Activated CD4-positive, alpha-beta memory T cell treated with anti-CD3 and anti-CD28 coated beads for 36 hours (primary cell): Measurements from ENCODE around the gene ASB13. TPM values are rescaled to one million over a fixed set of nuclear protein-coding genes. Genes with fewer than 3 reads are reported as not detected.
A peak's percentile ranks its signal among the peaks of the same experiment; 100 is the strongest.

Source experiments
- CTCF ChIA-PET: fragments of 350-600 bp; sonication (Branson Sonifier 250); formaldehyde crosslinking; loops from one replicate; lab custom pipeline; 2021; ENCODE audit warnings: antibody characterized with exemption, inconsistent platforms; lab: Charles Lee
- POLR2A ChIA-PET: fragments of 350-600 bp; sonication (Branson Sonifier 250); formaldehyde crosslinking; loops from one replicate; lab custom pipeline; 2021; ENCODE audit warnings: antibody characterized with exemption; lab: Charles Lee
- DNase-seq: peaks from one replicate; pipeline ENCODE4 v3.0.0-alpha.2; 2020
- H3K27ac Mint-ChIP-seq: one replicate; pipeline ENCODE4 v1.8.0; 2021; ENCODE audit warnings: mixed read lengths
- H3K27me3 Mint-ChIP-seq: one replicate; pipeline ENCODE4 v1.8.0; 2021; ENCODE audit warnings: mixed read lengths
- H3K36me3 Mint-ChIP-seq: one replicate; pipeline ENCODE4 v1.8.0; 2021; ENCODE audit warnings: mixed read lengths
- H3K4me1 Mint-ChIP-seq: one replicate; pipeline ENCODE4 v1.8.0; 2021; ENCODE audit warnings: low read depth, mixed read lengths
- H3K4me3 Mint-ChIP-seq: one replicate; pipeline ENCODE4 v1.8.0; 2021; ENCODE audit warnings: mild to moderate bottlenecking, mixed read lengths
- H3K9me3 Mint-ChIP-seq: one replicate; pipeline ENCODE4 v1.8.0; 2021; ENCODE audit warnings: mixed read lengths
- intact Hi-C: fragments of 100-400 bp; cut with micrococcal nuclease; formaldehyde crosslinking; loops from one replicate; pipeline ENCODE4 v1.15.1; 2023
- total RNA-seq, 2 experiments: library from RNA; stranded (reverse); gene quantifications; one replicate each; pipeline ENCODE4 v1.2.3, GENCODE V29; 2021

The ASB13 gene
- total RNA-seq, 2 experiments from 2014 or later = 12.1 to 12.5 TPM

- POLR2A ChIA-PET = no interaction called here
- H3K4me3 Mint-ChIP-seq = no peak overlapping the region
- CTCF ChIA-PET = no interaction called here
- intact Hi-C loops = no loop called here
- no peak for DNase-seq
- H3K27me3 Mint-ChIP-seq = no peaks in the 10 kb centered on the region
- no peaks in the 10 kb centered on the region for H3K36me3 Mint-ChIP-seq
- peaks cover 6% of the 10 kb centered on the region for H3K9me3 Mint-ChIP-seq
- H3K4me1 Mint-ChIP-seq = peaks cover 18% of the 10 kb centered on the region
- H3K27ac Mint-ChIP-seq = no peak overlapping the region
Observed at GRCh38 chr10:5668429-5668828, 2.0 kb upstream of the ASB13 start.

GRCh38 chr10:5666841-5667630 lies 641 bp upstream of the ASB13 start:
- H3K4me1 Mint-ChIP-seq = peaks cover 18% of the 10 kb centered on the region
- peak overlapping the region; percentile 57 for H3K27ac Mint-ChIP-seq
- POLR2A ChIA-PET = no interaction called here
- CTCF ChIA-PET = interaction anchor here (1.0 kb wide), 1 partner anchor 37 kb away, joined by 6 read pairs; no protein-coding TSS in a partner anchor
- intact Hi-C loops = loop anchor here (2.0 kb wide), 2 partner anchors 18 to 38 kb away; partner anchors contain the start of gene TASOR2
- peak overlapping the region; percentile 84 for H3K4me3 Mint-ChIP-seq
- no peaks in the 10 kb centered on the region for H3K27me3 Mint-ChIP-seq
- no peak for DNase-seq
- H3K9me3 Mint-ChIP-seq = no peaks in the 10 kb centered on the region
- H3K36me3 Mint-ChIP-seq = no peaks in the 10 kb centered on the region

DNA sequence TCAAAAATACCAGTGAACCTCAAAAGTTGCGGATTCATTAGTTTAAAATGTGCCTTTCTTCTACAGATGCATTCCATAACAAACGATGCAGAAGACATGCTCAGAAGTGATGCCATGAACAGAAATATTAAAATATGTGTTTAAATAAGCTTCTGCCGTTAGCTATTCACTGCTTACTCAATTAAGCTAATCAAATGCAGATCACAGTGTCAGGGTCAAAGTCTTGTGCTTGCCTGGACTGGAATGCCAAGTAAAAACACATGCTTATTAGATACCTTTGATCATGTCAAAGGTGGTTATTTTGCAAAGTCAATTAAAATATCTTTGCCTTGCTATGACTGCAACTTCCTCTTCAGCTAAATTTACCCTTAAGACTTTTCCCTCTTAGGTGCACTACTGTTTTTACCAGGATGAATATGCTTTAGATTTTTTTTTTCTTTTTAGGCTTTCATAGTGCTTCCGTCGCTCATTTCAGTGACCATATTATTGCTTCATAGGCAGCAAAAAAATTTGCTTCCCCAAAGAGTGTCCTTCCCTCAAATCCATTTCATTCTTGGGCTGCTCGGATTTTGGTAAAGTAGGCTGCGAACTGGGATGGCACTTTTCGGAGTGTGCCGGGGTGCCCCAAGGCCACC lies 905 bp downstream of the ASB13 start:
- Mint-ChIP-seq H3K27ac (no peak overlapping the region), H3K36me3 (no peaks in the 10 kb centered on the region), H3K9me3 (no peaks in the 10 kb centered on the region), H3K27me3 (no peaks in the 10 kb centered on the region), H3K4me1 (peaks cover 19% of the 10 kb centered on the region), H3K4me3 (peak overlapping the region; percentile 77)
- ChIA-PET CTCF (interaction anchor here (1.7 kb wide), 1 partner anchor 36 kb away, joined by 7 read pairs; no protein-coding TSS in a partner anchor), POLR2A (interaction anchor here (1.2 kb wide), 1 partner anchor 20 kb away, joined by 8 read pairs; no protein-coding TSS in a partner anchor)
- no peak for DNase-seq
- intact Hi-C loops = loop anchor here (2.0 kb wide), 2 partner anchors 19 to 37 kb away; partner anchors contain the start of gene TASOR2

GRCh38 chr10:5663692-5664427 lies 2.5 kb downstream of the ASB13 start:
- POLR2A ChIA-PET = no interaction called here
- Mint-ChIP-seq H3K27ac (no peak overlapping the region), H3K9me3 (no peaks in the 10 kb centered on the region), H3K36me3 (no peaks in the 10 kb centered on the region), H3K4me3 (no peak overlapping the region), H3K4me1 (peaks cover 33% of the 10 kb centered on the region), H3K27me3 (no peaks in the 10 kb centered on the region)
- no peak for DNase-seq
- CTCF ChIA-PET = interaction anchor here (0.8 kb wide), 1 partner anchor 181 kb away, joined by 3 read pairs; no protein-coding TSS in a partner anchor
- intact Hi-C loops = no loop called here

DNA sequence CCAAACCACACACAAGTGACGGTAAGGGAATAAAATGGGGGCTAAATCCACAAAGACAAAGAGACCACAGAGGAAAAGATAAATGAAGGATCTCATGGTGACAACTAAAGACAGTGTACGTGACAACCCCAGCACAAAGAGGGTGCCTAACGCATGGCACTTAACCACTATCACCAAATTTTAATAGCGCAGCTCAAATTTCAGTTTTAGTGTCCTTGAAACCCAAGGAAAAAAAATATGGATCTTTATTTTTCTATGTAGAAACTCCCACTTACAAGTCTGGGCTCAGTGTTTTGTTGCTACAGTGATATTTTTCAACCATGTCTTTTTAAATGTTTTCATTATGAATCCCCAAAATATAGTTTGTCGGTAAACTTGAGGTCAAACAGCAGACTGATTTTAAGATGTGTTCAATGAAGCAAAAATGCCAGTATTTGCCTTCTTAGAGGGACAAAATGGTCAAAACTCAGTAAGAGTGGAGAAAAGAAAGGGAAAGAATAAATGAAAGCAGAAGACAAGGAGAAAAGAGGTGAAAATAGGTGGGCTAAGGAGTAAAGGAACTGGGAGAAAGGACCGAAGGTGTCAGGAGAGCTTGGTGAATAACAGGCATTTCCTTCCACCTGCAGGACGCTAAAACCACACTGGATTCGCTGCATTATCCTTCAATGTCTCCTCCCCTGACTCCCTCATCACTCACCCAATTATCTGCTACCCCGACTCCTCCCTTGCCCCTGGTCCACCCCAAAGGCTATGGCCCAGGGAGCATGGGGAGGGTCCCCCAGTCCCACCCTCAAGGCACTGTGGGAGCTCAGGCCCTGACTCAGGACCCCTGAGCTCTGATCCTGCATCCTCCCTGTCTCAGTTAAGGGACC lies 3.5 kb downstream of the ASB13 start:
- CTCF ChIA-PET = no interaction called here

DNA sequence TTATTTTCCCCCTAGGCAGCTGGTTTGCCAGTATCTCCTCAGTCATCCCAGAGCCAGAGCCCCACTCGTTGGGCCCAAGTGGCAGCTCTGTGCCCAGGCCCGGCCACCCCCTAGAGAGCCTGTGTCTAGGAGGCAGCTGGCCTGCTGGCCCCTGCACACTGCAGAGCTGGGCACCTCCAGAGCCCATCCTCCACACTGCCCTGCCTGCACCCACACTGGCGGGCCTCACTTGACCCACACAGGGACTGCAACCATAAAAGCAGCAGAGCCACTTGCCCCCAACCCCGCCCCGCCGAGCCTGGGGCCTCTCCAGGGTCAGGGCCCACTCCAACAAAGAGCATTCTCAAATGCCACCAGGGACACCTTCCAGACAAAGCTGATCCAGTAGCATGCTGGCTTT lies 5.4 kb downstream of the ASB13 start:
- no peak overlapping the region for H3K27ac Mint-ChIP-seq
- ChIA-PET CTCF (interaction anchor here (1.2 kb wide), 1 partner anchor 38 kb away, joined by 4 read pairs; no protein-coding TSS in a partner anchor), POLR2A (no interaction called here)
- H3K4me3 Mint-ChIP-seq = no peak overlapping the region
- H3K36me3 Mint-ChIP-seq = no peaks in the 10 kb centered on the region
- H3K4me1 Mint-ChIP-seq = peaks cover 37% of the 10 kb centered on the region
- intact Hi-C loops = no loop called here
- no peak for DNase-seq
- H3K27me3 Mint-ChIP-seq = no peaks in the 10 kb centered on the region
- no peaks in the 10 kb centered on the region for H3K9me3 Mint-ChIP-seq

More for the DNA sequence above, 3.5 kb downstream of the ASB13 start:
- H3K27me3 Mint-ChIP-seq = no peaks in the 10 kb centered on the region
- POLR2A ChIA-PET = no interaction called here
- no peaks in the 10 kb centered on the region for H3K36me3 Mint-ChIP-seq
- intact Hi-C loops = no loop called here
- DNase-seq = no peak
- no peak overlapping the region for H3K27ac Mint-ChIP-seq
- peaks cover 33% of the 10 kb centered on the region for H3K4me1 Mint-ChIP-seq
- H3K9me3 Mint-ChIP-seq = no peaks in the 10 kb centered on the region
- no peak overlapping the region for H3K4me3 Mint-ChIP-seq

DNA sequence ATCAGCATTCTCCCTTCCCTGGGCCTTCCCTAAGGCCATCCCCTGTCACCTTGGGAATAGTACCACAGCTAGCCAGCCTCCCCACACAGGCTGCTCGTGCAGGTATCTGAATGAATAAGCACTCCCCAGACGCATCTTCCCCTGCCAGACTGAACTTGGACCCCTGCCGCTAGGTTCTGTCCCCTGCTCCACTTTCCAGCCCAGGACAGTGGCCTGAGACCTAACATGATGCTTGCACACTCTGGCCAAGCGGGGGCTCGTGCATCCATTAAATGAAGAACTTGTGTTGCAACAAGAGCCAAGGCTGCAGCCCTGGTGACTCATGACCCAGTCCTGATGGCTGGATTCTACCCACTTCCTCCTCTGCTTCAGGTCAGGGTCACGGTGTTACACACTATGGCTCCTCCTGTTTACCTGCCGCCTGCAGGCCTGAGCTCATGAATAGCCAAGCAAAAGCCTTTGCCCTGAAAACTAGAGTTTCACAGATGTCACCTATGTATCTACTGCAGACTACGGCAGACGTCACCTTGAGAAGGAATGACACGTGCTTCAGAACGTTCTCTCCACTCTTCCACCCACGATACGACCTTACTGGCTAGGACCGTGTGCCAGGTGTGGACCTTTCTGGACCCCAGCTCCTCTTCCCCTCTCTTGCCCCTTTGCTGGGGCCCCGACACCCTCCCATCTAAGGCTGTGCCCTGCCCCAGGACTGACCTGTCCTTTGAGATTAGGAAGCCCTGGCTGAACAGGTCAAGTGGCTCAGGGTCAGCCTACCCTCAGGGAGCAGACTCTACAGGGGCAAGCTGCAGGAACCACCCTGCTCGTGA lies 6.5 kb downstream of the ASB13 start:
- intact Hi-C loops = no loop called here
- Mint-ChIP-seq H3K4me1 (peaks cover 41% of the 10 kb centered on the region), H3K9me3 (no peaks in the 10 kb centered on the region), H3K36me3 (no peaks in the 10 kb centered on the region), H3K27ac (no peak overlapping the region), H3K27me3 (no peaks in the 10 kb centered on the region), H3K4me3 (no peak overlapping the region)
- peak; percentile 35 for DNase-seq
- POLR2A ChIA-PET = no interaction called here
- CTCF ChIA-PET = interaction anchor here (1.0 to 1.2 kb wide), 2 partner anchors 30 to 37 kb away, joined by 4 to 5 read pairs; no protein-coding TSS in a partner anchor

GRCh38 chr10:5658871-5659618 lies 7.3 kb downstream of the ASB13 start:
- Mint-ChIP-seq H3K4me3 (no peak overlapping the region), H3K9me3 (no peaks in the 10 kb centered on the region), H3K4me1 (peaks cover 46% of the 10 kb centered on the region), H3K36me3 (no peaks in the 10 kb centered on the region), H3K27ac (no peak overlapping the region), H3K27me3 (no peaks in the 10 kb centered on the region)
- ChIA-PET CTCF (no interaction called here), POLR2A (no interaction called here)
- intact Hi-C loops = no loop called here
- no peak for DNase-seq

DNA sequence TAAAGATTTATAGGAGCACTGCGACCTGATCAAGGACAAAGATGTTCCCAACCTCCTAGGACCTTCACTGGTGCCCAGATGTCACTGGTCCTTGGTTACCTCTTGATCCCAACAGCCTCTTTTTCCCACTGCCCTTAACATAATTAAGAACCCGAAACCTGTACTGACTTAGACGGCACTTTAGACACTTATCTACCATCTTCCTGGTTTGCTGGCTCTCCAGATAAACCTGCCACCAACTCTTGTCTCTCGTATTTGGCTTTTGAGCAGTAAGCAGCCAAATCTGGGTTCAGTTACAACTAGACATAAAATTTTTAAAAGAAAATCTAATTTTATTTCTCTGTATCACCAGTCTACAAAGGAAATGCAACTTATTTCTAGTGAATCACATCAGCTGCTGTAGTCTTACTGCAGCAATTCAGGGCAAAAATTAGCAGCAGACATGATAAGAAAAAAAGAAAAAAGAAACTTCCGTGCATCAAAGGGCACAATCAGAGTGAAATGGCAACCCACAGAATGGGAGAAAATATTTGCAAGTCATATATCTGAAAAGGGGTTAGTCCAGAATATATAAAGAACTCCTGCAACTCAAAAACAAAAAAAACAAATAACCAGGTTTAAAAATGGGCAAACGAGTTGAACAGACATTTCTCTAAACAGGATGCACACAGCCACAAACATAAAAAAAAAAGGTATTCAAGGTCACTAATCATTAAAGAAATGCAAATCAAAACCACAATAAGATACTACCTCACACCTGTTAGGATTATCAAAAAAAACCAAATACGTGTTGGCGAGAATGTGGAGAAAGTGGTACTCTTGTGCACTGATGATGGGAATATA lies 9.4 kb downstream of the ASB13 start:
- no peak overlapping the region for H3K27ac Mint-ChIP-seq
- CTCF ChIA-PET = interaction anchor here (0.6 to 0.8 kb wide), 2 partner anchors 27 to 49 kb away, joined by 3 read pairs; no protein-coding TSS in a partner anchor
- no peaks in the 10 kb centered on the region for H3K9me3 Mint-ChIP-seq
- no peaks in the 10 kb centered on the region for H3K27me3 Mint-ChIP-seq
- H3K4me3 Mint-ChIP-seq = no peak overlapping the region
- POLR2A ChIA-PET = no interaction called here
- no peaks in the 10 kb centered on the region for H3K36me3 Mint-ChIP-seq
- intact Hi-C loops = no loop called here
- DNase-seq = no peak
- H3K4me1 Mint-ChIP-seq = peaks cover 46% of the 10 kb centered on the region
